H1 (cell line): ENCODE data around the gene CUEDC1. TPM values are rescaled to one million over a fixed set of nuclear protein-coding genes. Genes with fewer than 3 reads are reported as not detected.

ENCODE experiments used
- CTCF ChIA-PET: fragments of 300-600 bp; sonication (Branson Sonifier 250); formaldehyde crosslinking; loops from one replicate; lab custom pipeline; 2021; ENCODE audit not compliant: partially characterized antibody; lab: Charles Lee
- POLR2A ChIA-PET: fragments of 300-600 bp; sonication (Branson Sonifier 250); formaldehyde crosslinking; loops from one replicate; lab custom pipeline; 2021; ENCODE audit warnings: inconsistent platforms; ENCODE audit not compliant: partially characterized antibody; lab: Charles Lee
- DNase-seq, 2 experiments: peaks; one replicate each; pipeline versions ENCODE4 v3.0.0 to v3.0.0-alpha.2; 2010 to 2022; ENCODE audit warnings: low spot score in 2 of 2, low read depth in 1 of 2, mixed read lengths in 1 of 2
- FAIRE-seq: peaks from 2 replicates; lab custom pipeline; 2011; peaks lifted over from hg19 to GRCh38; lab: Jason Lieb, UNC
- H2AFZ ChIP-seq: 2 replicates; pipeline ENCODE4 v1.8.1; 2012; ENCODE audit warnings: low read length, inconsistent platforms
- H2AK5ac ChIP-seq: 2 replicates; pipeline ENCODE4 v1.6.1; 2013; ENCODE audit warnings: low read depth, low read length
- H2BK120ac ChIP-seq: replicated peaks from 2 replicates; pipeline ENCODE3; 2013; ENCODE audit warnings: low read depth, low read length, inconsistent platforms
- H2BK12ac ChIP-seq: 2 replicates; pipeline ENCODE4 v1.6.1; 2013; ENCODE audit warnings: low read depth, low read length
- H2BK15ac ChIP-seq: 2 replicates; pipeline ENCODE4 v1.6.1; 2013; ENCODE audit warnings: low read length
- H2BK20ac ChIP-seq: 2 replicates; pipeline ENCODE4 v1.6.1; 2013; ENCODE audit warnings: low read length
- H2BK5ac ChIP-seq: 2 replicates; pipeline ENCODE4 v1.6.1; 2013; ENCODE audit warnings: low read depth, low read length
- H3K14ac ChIP-seq: 2 replicates; pipeline ENCODE4 v1.6.1; 2013; ENCODE audit warnings: inconsistent platforms; ENCODE audit not compliant: insufficient read length
- H3K18ac ChIP-seq: 2 replicates; pipeline ENCODE4 v1.6.1; 2013; ENCODE audit warnings: low read length; ENCODE audit errors: extremely low read depth
- H3K23ac ChIP-seq: 2 replicates; pipeline ENCODE4 v1.6.1; 2013; ENCODE audit warnings: inconsistent platforms; ENCODE audit not compliant: insufficient read length
- H3K23me2 ChIP-seq: 2 replicates; pipeline ENCODE4 v1.6.1; 2013; ENCODE audit warnings: low read depth, low read length
- H3K27ac ChIP-seq: 2 replicates; pipeline ENCODE4 v1.6.1; 2011; ENCODE audit warnings: low read depth, low read length, inconsistent platforms
- H3K27me3 ChIP-seq, 4 experiments: replicated peaks in 1 of 4; 1 replicate in 1 of 4; 2 replicates in 3 of 4; pipeline versions ENCODE4 v1.6.1 to v1.8.1; 2011 to 2013; ENCODE audit warnings: low read length in 3 of 4, mild to moderate bottlenecking in 3 of 4, inconsistent platforms in 2 of 4, mixed read lengths in 2 of 4, moderate library complexity in 1 of 4; ENCODE audit not compliant: control insufficient read depth in 3 of 4, insufficient read depth in 3 of 4; ENCODE audit errors: extremely low read depth in 1 of 4
- H3K36me3 ChIP-seq, 4 experiments: 2 replicates each; pipeline versions ENCODE4 v1.6.1 to v1.8.1; 2011 to 2013; ENCODE audit warnings: mild to moderate bottlenecking in 4 of 4, low read length in 3 of 4, moderate library complexity in 2 of 4, control low read depth in 1 of 4, inconsistent platforms in 1 of 4; ENCODE audit not compliant: insufficient read depth in 4 of 4, control insufficient read depth in 2 of 4
- H3K4ac ChIP-seq: replicated peaks from 2 replicates; pipeline ENCODE3; 2013; ENCODE audit warnings: low read length, low read depth, mixed read lengths, inconsistent platforms; ENCODE audit not compliant: insufficient read length
- H3K4me1 ChIP-seq, 4 experiments: replicated peaks in 1 of 4; 1 replicate in 1 of 4; 2 replicates in 3 of 4; pipeline versions ENCODE4 v1.6.1 to v1.8.1; 2011 to 2013; ENCODE audit warnings: low read length in 3 of 4, inconsistent platforms in 2 of 4, mixed read lengths in 1 of 4; ENCODE audit not compliant: insufficient read depth in 4 of 4, control insufficient read depth in 3 of 4
- H3K4me2 ChIP-seq, 2 experiments: 2 replicates each; pipeline versions ENCODE4 v1.6.1 to v1.8.1; 2011 to 2013; ENCODE audit warnings: low read depth in 2 of 2, low read length in 2 of 2, control low read depth in 1 of 2, inconsistent platforms in 1 of 2, mild to moderate bottlenecking in 1 of 2; ENCODE audit not compliant: insufficient read depth in 1 of 2
- H3K4me3 ChIP-seq, 4 experiments: fragments of 200-600, 300-600 bp in 1 of 4; sonication (generic), shearing (Covaris generic), sonication (Bioruptor Twin) in 1 of 4; 2 replicates each; pipeline versions ENCODE4 v1.5.1 to v1.8.1; 2011 to 2016; ENCODE audit warnings: low read length in 4 of 4, low read depth in 3 of 4, control low read depth in 2 of 4, inconsistent platforms in 2 of 4, mild to moderate bottlenecking in 2 of 4, mixed read lengths in 1 of 4, moderate library complexity in 1 of 4; ENCODE audit not compliant: insufficient read depth in 2 of 4; ENCODE audit errors: extremely low read depth in 1 of 4
- H3K56ac ChIP-seq: replicated peaks from 2 replicates; pipeline ENCODE3; 2013; ENCODE audit warnings: low read depth, mild to moderate bottlenecking, mixed read lengths, low read length, inconsistent platforms; ENCODE audit not compliant: insufficient read length
- H3K79me1 ChIP-seq: 2 replicates; pipeline ENCODE4 v1.6.1; 2013; ENCODE audit warnings: low read depth, low read length, control low read depth
- H3K79me2 ChIP-seq, 2 experiments: 2 replicates each; pipeline versions ENCODE4 v1.6.1 to v1.8.1; 2012 to 2013; ENCODE audit warnings: low read length in 2 of 2, mild to moderate bottlenecking in 2 of 2, inconsistent platforms in 1 of 2; ENCODE audit not compliant: insufficient read depth in 2 of 2, control insufficient read depth in 1 of 2
- H3K9ac ChIP-seq, 4 experiments: replicated peaks in 1 of 4; 1 replicate in 1 of 4; 2 replicates in 3 of 4; pipeline versions ENCODE4 v1.6.1 to v1.8.1; 2011 to 2013; ENCODE audit warnings: low read depth in 3 of 4, low read length in 3 of 4, control low read depth in 2 of 4, mild to moderate bottlenecking in 2 of 4, moderate library complexity in 2 of 4, inconsistent platforms in 1 of 4; ENCODE audit errors: extremely low read depth in 1 of 4
- H3K9me3 ChIP-seq, 2 experiments: 2 replicates each; pipeline versions ENCODE4 v1.6.1 to v1.8.1; 2012 to 2013; ENCODE audit warnings: mild to moderate bottlenecking in 2 of 2, moderate library complexity in 2 of 2, control low read depth in 1 of 2, inconsistent platforms in 1 of 2, low read depth in 1 of 2, low read length in 1 of 2, mixed read lengths in 1 of 2; ENCODE audit not compliant: insufficient read depth in 2 of 2
- H4K20me1 ChIP-seq, 2 experiments: replicated peaks in 1 of 2; 2 replicates each; pipeline versions ENCODE3 to v1.8.1; 2011 to 2013; ENCODE audit warnings: inconsistent platforms in 2 of 2, low read length in 2 of 2, mild to moderate bottlenecking in 1 of 2; ENCODE audit not compliant: insufficient read depth in 2 of 2, control insufficient read depth in 1 of 2
- H4K5ac ChIP-seq: 2 replicates; pipeline ENCODE4 v1.6.1; 2013; ENCODE audit warnings: low read length, low read depth, mixed read lengths, inconsistent platforms; ENCODE audit not compliant: insufficient read length
- H4K8ac ChIP-seq: 2 replicates; pipeline ENCODE4 v1.8.0; 2013; ENCODE audit warnings: mild to moderate bottlenecking, moderate library complexity, low read length, inconsistent platforms; ENCODE audit not compliant: insufficient read depth; ENCODE audit errors: extremely low read depth
- H4K91ac ChIP-seq: replicated peaks from 2 replicates; pipeline ENCODE3; 2013; ENCODE audit warnings: low read length, mixed read lengths, inconsistent platforms; ENCODE audit not compliant: insufficient read length
- BCL11A ChIP-seq, 2 experiments: IDR thresholded peaks; one replicate each; pipeline ENCODE4 v1.6.1; 2011; ENCODE audit warnings: low read depth in 2 of 2, low read length in 2 of 2, mild to moderate bottlenecking in 2 of 2
- JUN ChIP-seq: IDR thresholded peaks from 2 replicates; pipeline ENCODE4 v1.6.1; 2011; ENCODE audit warnings: low read depth, mild to moderate bottlenecking, improper control_type of control experiment, low read length
- JUND ChIP-seq: IDR thresholded peaks from 2 replicates; pipeline ENCODE4 v1.6.1; 2011; ENCODE audit warnings: mild to moderate bottlenecking, improper control_type of control experiment, low read length
- KDM5A ChIP-seq: fragments of 200-600 bp; IDR thresholded peaks from 2 replicates; pipeline ENCODE4 v1.7.1; 2012; ENCODE audit warnings: mild to moderate bottlenecking, low read length, inconsistent platforms, mixed read lengths
- PHF8 ChIP-seq: fragments of 200-600 bp; sonication (generic); conservative IDR thresholded peaks from 2 replicates; pipeline ENCODE4 v1.7.1; 2012; ENCODE audit warnings: low read depth, mild to moderate bottlenecking, inconsistent platforms, low read length, moderate library complexity
- POLR2AphosphoS5 ChIP-seq: IDR thresholded peaks from 2 replicates; pipeline ENCODE4 v1.6.1; 2011; ENCODE audit warnings: low read depth, low read length
- SIX5 ChIP-seq: IDR thresholded peaks from 2 replicates; pipeline ENCODE4 v1.6.1; 2011; ENCODE audit warnings: mild to moderate bottlenecking, low read depth, low read length
- SRF ChIP-seq: IDR thresholded peaks from 2 replicates; pipeline ENCODE4 v1.6.1; 2011; ENCODE audit warnings: mild to moderate bottlenecking, low read depth, low read length, moderate library complexity
- WGBS, 2 experiments: shearing (Covaris generic) in 1 of 2; methylation state at CpG; one replicate each; pipeline versions ENCODE4 v1.1.6 to v1.1.7; 2013 to 2015; ENCODE audit warnings: low lambda C conversion rate in 2 of 2, mixed read lengths in 2 of 2, inconsistent platforms in 1 of 2, low coverage in 1 of 2, missing lambda C conversion rate in 1 of 2; ENCODE audit not compliant: insufficient replicate concordance in 2 of 2, insufficient coverage in 1 of 2, insufficient read length in 1 of 2; ENCODE audit errors: extremely low coverage in 1 of 2, missing lambda C conversion rate in 1 of 2; 5-methylcytosine and 5-hydroxymethylcytosine counted together
- polyA plus RNA-seq, 7 experiments: library from polyadenylated mRNA; depleted of rRNA in 3 of 7; stranded (reverse) in 5 of 7; unstranded in 2 of 7; fragments of >200 nt in 5 of 7; fragments of 200-250 nt in 2 of 7; gene quantifications; 1 replicate in 5 of 7; 2 replicates in 1 of 7; 4 replicates in 1 of 7; pipeline versions ENCODE4 v1.2.1 to v1.2.3, GENCODE V29; 2011 to 2013; ENCODE audit warnings: missing spikeins in 2 of 7, mixed read lengths in 2 of 7
- total RNA-seq: library from RNA; stranded (reverse); fragmentation: NEBNext Ultra II Directional; extraction: Animal tissue kit (Norgen Biotek cat#: 25700); gene quantifications from 2 replicates; pipeline ENCODE4 v1.2.1, GENCODE V29; 2021
- TF ChIP-seq, protein P1 (sequence below): IDR thresholded peaks from 2 replicates; pipeline ENCODE4 v1.6.1; 2012; ENCODE audit warnings: low read length, inconsistent platforms

CUEDC1 gene
- total and polyA plus RNA-seq, 2 of the 8 experiments (the other 6 are each of a cell fraction or from before 2014, with no cell fraction given) = 4.0 to 10.7 TPM

DNA sequence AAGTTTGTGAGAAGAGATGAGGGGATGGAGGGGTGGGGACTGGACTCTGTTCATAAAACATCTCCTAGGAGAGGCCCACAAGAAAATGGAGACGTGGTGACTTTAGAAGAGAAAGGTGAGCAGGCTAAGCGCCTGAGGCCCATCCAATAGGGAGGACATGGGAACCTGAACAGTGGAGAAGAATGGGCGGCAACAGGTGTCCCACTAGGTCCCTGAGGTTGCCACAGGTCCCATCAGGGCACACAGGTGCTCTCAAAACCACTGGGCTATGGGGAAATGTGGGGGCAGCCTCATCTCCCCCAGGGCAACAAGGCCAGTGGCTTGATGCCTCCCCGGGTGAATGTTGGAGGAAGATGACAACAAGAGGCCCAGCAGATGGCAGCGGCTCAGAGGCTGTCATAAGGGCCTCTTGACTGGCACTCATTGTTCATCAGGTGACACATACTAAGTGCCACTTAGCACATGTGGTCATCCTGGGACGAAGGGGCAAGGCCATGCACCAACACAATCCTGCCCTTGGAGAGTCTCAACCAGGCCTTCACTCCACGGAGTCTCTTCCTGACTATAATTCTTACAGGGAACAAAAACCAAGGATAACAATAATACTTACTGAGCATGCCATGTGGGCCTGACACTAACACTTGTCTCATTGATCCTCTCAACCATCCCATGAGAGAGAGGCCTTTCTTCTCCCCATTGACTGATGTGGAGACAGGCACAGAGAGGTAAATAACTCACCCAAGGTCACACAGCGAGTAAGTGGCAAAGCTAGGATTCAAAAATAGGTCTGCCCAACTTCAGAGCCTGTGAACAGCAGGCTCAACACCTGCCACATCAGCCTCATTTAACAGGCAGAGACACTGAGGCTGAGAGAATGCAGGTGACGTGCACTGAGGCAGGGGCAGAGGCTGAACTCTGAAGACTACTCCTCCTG, 38.0 kb downstream of the CUEDC1 start:
- no peak overlapping the region for H3K14ac ChIP-seq
- no peak overlapping the region for H3K23ac ChIP-seq
- ChIA-PET POLR2A (interaction anchor here (1.0 kb wide), 1 partner anchor 8 kb away, joined by 3 read pairs; no protein-coding TSS in a partner anchor), CTCF (interaction anchor here (0.6 to 2.8 kb wide), 8 partner anchors 8 to 82 kb away, joined by 3 to 11 read pairs (median 4); no protein-coding TSS in a partner anchor)
- H3K79me1 ChIP-seq = no peaks in the 10 kb centered on the region
- H2BK15ac ChIP-seq = peak overlapping the region; percentile 37; the same call in 1 of the 2 replicates
- peak overlapping the region; percentile 49 for H3K4ac ChIP-seq
- WGBS, 2 experiments = 93% methylated on average over 9 of the region's 9 CpGs; no CpG with 5 or more reads in 1 of the 2 experiments
- H3K9me3 ChIP-seq = no peaks in the 10 kb centered on the region
- H3K9ac ChIP-seq = peak overlapping the region in 1 of 4 experiments; percentile 16; a peak in 2 of 7 replicates
- H2BK5ac ChIP-seq = 0 out of 2 replicates have a peak overlapping the region, but pooled peaks have one; percentile 9
- no peaks in the 10 kb centered on the region for H3K23me2 ChIP-seq
- H4K5ac ChIP-seq = no peak overlapping the region
- H4K20me1 ChIP-seq = no peaks in the 10 kb centered on the region
- H3K79me2 ChIP-seq = no peaks in the 10 kb centered on the region
- H3K4me3 ChIP-seq = no peak overlapping the region
- H3K36me3 ChIP-seq = no peaks in the 10 kb centered on the region
- H2BK12ac ChIP-seq = peak overlapping the region; percentile 12
- H3K27me3 ChIP-seq = no peaks in the 10 kb centered on the region
- peak overlapping the region; percentile 68; the same call in 1 of the 2 replicates for H3K27ac ChIP-seq
- H2BK120ac ChIP-seq = no peak overlapping the region
- peak overlapping the region in 1 of 2 experiments; percentile 48; a peak in 2 of 4 replicates for H3K4me2 ChIP-seq
- H3K4me1 ChIP-seq = peaks cover 5 to 21% (median 14%) of the 10 kb centered on the region in 4 experiments; a peak in 5 of 7 replicates
- FAIRE-seq (no peak), DNase-seq (no peak)
- H2AFZ ChIP-seq = no peak overlapping the region
- H4K91ac ChIP-seq = no peak overlapping the region
- no peak overlapping the region for H3K18ac ChIP-seq
- H3K56ac ChIP-seq = no peak overlapping the region
- no peak overlapping the region for H4K8ac ChIP-seq
- H2BK20ac ChIP-seq = no peak overlapping the region
- H2AK5ac ChIP-seq = peak overlapping the region; percentile 82; the same call in 1 of the 2 replicates
- TF ChIP-seq JUN (no peak), PHF8 (no peak), KDM5A (no peak), POLR2AphosphoS5 (no peak), SRF (no peak), BCL11A (IDR thresholded peaks at IDR 0.05; ENCODE audit: low read depth in 2 of 2, low read length in 2 of 2) (no peak), JUND (no peak), SIX5 (no peak)
- TF ChIP-seq, protein P1, sequence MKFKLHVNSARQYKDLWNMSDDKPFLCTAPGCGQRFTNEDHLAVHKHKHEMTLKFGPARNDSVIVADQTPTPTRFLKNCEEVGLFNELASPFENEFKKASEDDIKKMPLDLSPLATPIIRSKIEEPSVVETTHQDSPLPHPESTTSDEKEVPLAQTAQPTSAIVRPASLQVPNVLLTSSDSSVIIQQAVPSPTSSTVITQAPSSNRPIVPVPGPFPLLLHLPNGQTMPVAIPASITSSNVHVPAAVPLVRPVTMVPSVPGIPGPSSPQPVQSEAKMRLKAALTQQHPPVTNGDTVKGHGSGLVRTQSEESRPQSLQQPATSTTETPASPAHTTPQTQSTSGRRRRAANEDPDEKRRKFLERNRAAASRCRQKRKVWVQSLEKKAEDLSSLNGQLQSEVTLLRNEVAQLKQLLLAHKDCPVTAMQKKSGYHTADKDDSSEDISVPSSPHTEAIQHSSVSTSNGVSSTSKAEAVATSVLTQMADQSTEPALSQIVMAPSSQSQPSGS = no peak
